ENCODE measurements around the gene ZNF888. TPM values are rescaled to one million over a fixed set of nuclear protein-coding genes. Genes with fewer than 3 reads are reported as not detected.

The ZNF888 gene
- total RNA-seq, 1 experiment from 2014 or later: 13.4 TPM

- Histone ChIP-seq H2BK15ac (ENCODE audit: low read depth, low read length) (no peak overlapping the region), H3K23me2 (ENCODE audit: insufficient read length, low read depth, low read length, poor library complexity, severe bottlenecking) (no peaks in the 10 kb centered on the region), H3K27ac (ENCODE audit: insufficient read length, low read depth, low read length) (no peak overlapping the region), H2BK12ac (ENCODE audit: insufficient read length, low read depth, low read length) (no peak overlapping the region), H3K56ac (ENCODE audit: insufficient read length, low read depth, low read length) (no peak overlapping the region), H2AK5ac (ENCODE audit: insufficient read length, low read length) (no peak overlapping the region), H4K20me1 (ENCODE audit: control insufficient read depth, insufficient read depth, insufficient read length) (no peaks in the 10 kb centered on the region), H3K4me2 (ENCODE audit: insufficient read depth, insufficient read length, low read length) (no peak overlapping the region), H3T11ph (ENCODE audit: low read length) (no peak overlapping the region), H3K23ac (ENCODE audit: insufficient read length, low read depth, low read length) (no peak overlapping the region), H3K18ac (ENCODE audit: insufficient read length, low read depth, low read length) (no peak overlapping the region), H3K4me1 (ENCODE audit: insufficient read depth, low read length) (peaks cover 6% of the 10 kb centered on the region; the same call in 1 of the 2 replicates), H4K5ac (ENCODE audit: insufficient read length, low read depth, low read length) (no peak overlapping the region), H4K91ac (ENCODE audit: insufficient read length, low read depth, low read length) (no peak overlapping the region), H2BK5ac (ENCODE audit: insufficient read length, low read length) (no peak overlapping the region), H3K79me2 (ENCODE audit: insufficient read depth, low read length) (no peaks in the 10 kb centered on the region), H4K8ac (replicated peaks; ENCODE audit: insufficient read length, low read depth, low read length) (no peak overlapping the region), H3K9ac (ENCODE audit: extremely low read depth, insufficient read length, low read length) (no peak overlapping the region), H3K27me3 (ENCODE audit: insufficient read depth, low read length) (no peaks in the 10 kb centered on the region), H3K4ac (ENCODE audit: low read depth, low read length) (no peak overlapping the region), H3K9me3 (ENCODE audit: control insufficient read depth, low read depth, low read length) (peaks cover 41% of the 10 kb centered on the region), H2BK20ac (ENCODE audit: low read depth, low read length, poor library complexity, severe bottlenecking) (no peak overlapping the region), H2BK120ac (ENCODE audit: low read depth, low read length, poor library complexity, severe bottlenecking) (no peak overlapping the region), H3K79me1 (ENCODE audit: insufficient read depth, low read depth, low read length, poor library complexity, severe bottlenecking) (no peaks in the 10 kb centered on the region), H3K14ac (ENCODE audit: insufficient read depth, low read length) (no peak overlapping the region), H2AFZ (ENCODE audit: low read length) (no peak overlapping the region)
- Mint-ChIP-seq H3K36me3 (ENCODE audit: insufficient read depth in 1 of 3, low read depth in 3 of 3) (peaks cover 49 to 50% (median 49%) of the 10 kb centered on the region in 3 experiments), H3K27ac (no peak overlapping the region), H3K4me3 (no peak overlapping the region), H3K27me3 (ENCODE audit: low read depth) (no peaks in the 10 kb centered on the region), H3K9me3 (peaks cover 50% of the 10 kb centered on the region in 2 experiments), H3K4me1 (peaks cover 26 to 30% of the 10 kb centered on the region in 2 experiments)
- TF ChIP-seq CTCF (conservative IDR thresholded peaks at IDR 0.05): no peak
- DNase-seq: no peak
- no CpG with 5 or more reads among the region's 13 CpGs for WGBS (ENCODE audit: extremely low coverage, insufficient read length, low lambda C conversion rate)
Measured at GRCh38 chr19:52948025-52948770, 25.0 kb upstream of the ZNF888 start.

Data from H9 (cell line).